Thyroid gland (tissue), 4 donors: ENCODE data around the gene ICE1. TPM values are rescaled to one million over a fixed set of nuclear protein-coding genes. Genes with fewer than 3 reads are reported as not detected.
"Not testable (repeated sequence)": the region's sequence is repeated elsewhere in the genome, so short reads cannot be mapped to it uniquely, and the experiment has no call there.

ENCODE experiments used
- DNase-seq, 2 donors: peaks; one replicate each; pipeline ENCODE4 v3.0.0-alpha.2; 2019
- H3K27ac ChIP-seq, 3 donors: fragments of 200-600 bp; sonication (generic); 1 replicate in 2 of 3; 2 replicates in 1 of 3; pipeline ENCODE4 v1.5.1; 2016 to 2019; ENCODE audit warnings: mild to moderate bottlenecking in 1 of 3, moderate library complexity in 1 of 3
- H3K27me3 ChIP-seq: fragments of 200-600 bp; sonication (generic); one replicate; pipeline ENCODE4 v1.5.1; 2019
- H3K36me3 ChIP-seq, 2 donors: fragments of 200-600 bp; sonication (generic); one replicate each; pipeline ENCODE4 v1.5.1; 2016 to 2019
- H3K4me1 ChIP-seq, 2 donors: fragments of 200-600 bp; sonication (generic); one replicate each; pipeline ENCODE4 v1.5.1; 2017 to 2019
- H3K4me3 ChIP-seq, 3 donors: fragments of 200-600 bp; sonication (generic); replicated peaks in 1 of 3; 1 replicate in 2 of 3; 2 replicates in 1 of 3; pipeline ENCODE4 v1.5.1; 2016; ENCODE audit warnings: mild to moderate bottlenecking in 1 of 3
- H3K9me3 ChIP-seq: fragments of 200-600 bp; sonication (generic); one replicate; pipeline ENCODE4 v1.5.1; 2017
- POLR2A ChIP-seq, 2 donors: fragments of 450-650 bp; IDR thresholded peaks; one replicate each; pipeline ENCODE4 v1.6.1; 2017; ENCODE audit warnings: antibody characterized with exemption in 2 of 2, mild to moderate bottlenecking in 2 of 2, moderate library complexity in 1 of 2
- WGBS, 2 donors: methylation state at CpG; one replicate each; pipeline ENCODE4 v1.1.5; 2017; 5-methylcytosine and 5-hydroxymethylcytosine counted together
- intact Hi-C: fragments of 100-400 bp; cut with DNase I; formaldehyde crosslinking; loops from one replicate; pipeline ENCODE4 v1.15.1; 2023
- total RNA-seq, 4 donors: library from RNA; depleted of rRNA; stranded (reverse); fragments of >200 nt; gene quantifications; one replicate each; pipeline ENCODE4 v1.2.3, GENCODE V29; 2016
- TF ChIP-seq, protein P1 (sequence below), 6 experiments: fragments of 200-600 bp in 3 of 6; fragments of 450-650 bp in 3 of 6; sonication (generic) in 3 of 6; IDR thresholded peaks; one replicate each; pipeline ENCODE4 v1.5.1; 2016 to 2019; ENCODE audit warnings: antibody characterized with exemption in 6 of 6, mild to moderate bottlenecking in 2 of 6, inconsistent platforms in 1 of 6, moderate library complexity in 1 of 6

Gene ICE1
- total RNA-seq, 4 donors from 2014 or later = 36.7 to 71.8 (median 41.6) TPM

DNA sequence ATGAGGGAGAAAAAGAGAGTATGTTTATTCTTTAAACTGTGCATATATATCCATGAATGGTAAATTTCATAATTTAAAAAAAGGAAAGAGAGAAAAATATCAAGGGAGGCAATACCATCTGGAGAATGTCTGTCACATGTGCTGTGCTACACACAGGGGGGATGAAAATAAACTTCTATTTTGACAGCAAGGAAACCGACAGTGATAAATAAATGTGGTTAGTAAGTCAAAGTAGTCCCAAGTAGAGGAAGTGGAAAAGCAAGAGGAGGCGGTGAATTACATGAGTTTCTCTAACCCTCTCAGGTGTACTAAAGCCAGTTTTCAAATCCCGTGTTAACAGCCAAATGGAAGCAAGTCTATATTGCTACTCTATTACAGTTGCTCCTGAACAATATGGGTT lies 83.3 kb downstream of the ICE1 start:
- no peak for TF ChIP-seq POLR2A (IDR thresholded peaks at IDR 0.05)
- TF ChIP-seq, protein P1, sequence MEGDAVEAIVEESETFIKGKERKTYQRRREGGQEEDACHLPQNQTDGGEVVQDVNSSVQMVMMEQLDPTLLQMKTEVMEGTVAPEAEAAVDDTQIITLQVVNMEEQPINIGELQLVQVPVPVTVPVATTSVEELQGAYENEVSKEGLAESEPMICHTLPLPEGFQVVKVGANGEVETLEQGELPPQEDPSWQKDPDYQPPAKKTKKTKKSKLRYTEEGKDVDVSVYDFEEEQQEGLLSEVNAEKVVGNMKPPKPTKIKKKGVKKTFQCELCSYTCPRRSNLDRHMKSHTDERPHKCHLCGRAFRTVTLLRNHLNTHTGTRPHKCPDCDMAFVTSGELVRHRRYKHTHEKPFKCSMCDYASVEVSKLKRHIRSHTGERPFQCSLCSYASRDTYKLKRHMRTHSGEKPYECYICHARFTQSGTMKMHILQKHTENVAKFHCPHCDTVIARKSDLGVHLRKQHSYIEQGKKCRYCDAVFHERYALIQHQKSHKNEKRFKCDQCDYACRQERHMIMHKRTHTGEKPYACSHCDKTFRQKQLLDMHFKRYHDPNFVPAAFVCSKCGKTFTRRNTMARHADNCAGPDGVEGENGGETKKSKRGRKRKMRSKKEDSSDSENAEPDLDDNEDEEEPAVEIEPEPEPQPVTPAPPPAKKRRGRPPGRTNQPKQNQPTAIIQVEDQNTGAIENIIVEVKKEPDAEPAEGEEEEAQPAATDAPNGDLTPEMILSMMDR (IDR thresholded peaks at IDR 0.05) = no peak
- Histone ChIP-seq H3K4me1 (no peaks in the 10 kb centered on the region), H3K27ac (no peak overlapping the region), H3K4me3 (no peak overlapping the region), H3K27me3 (no peaks in the 10 kb centered on the region), H3K9me3 (no peaks in the 10 kb centered on the region), H3K36me3 (no peaks in the 10 kb centered on the region)
- intact Hi-C loops = no loop called here
- DNase-seq = no peak
- WGBS, 2 donors = 61 to 80% methylated on average over 3 of the region's 3 CpGs

DNA sequence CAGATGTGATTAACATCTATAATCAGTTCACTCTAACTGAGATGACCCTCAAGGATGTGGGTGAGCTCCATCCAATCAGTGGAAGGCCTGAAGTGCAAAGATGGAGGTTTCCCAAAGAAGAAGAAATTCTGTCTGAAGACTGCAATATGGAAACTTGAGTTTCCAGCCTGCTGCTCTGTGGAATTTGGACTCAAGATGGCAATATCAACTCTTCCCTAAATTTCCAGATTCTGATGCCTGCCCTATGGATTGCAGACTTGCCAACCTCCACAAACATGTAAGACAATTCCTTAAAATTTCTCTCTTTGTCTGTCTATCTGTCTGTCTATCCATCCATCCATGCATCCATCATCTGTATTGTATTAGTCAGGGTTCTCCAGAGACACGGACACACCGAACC lies 85.9 kb downstream of the ICE1 start:
- WGBS, 2 donors = 83 to 87% methylated on average over 2 of the region's 2 CpGs

DNA sequence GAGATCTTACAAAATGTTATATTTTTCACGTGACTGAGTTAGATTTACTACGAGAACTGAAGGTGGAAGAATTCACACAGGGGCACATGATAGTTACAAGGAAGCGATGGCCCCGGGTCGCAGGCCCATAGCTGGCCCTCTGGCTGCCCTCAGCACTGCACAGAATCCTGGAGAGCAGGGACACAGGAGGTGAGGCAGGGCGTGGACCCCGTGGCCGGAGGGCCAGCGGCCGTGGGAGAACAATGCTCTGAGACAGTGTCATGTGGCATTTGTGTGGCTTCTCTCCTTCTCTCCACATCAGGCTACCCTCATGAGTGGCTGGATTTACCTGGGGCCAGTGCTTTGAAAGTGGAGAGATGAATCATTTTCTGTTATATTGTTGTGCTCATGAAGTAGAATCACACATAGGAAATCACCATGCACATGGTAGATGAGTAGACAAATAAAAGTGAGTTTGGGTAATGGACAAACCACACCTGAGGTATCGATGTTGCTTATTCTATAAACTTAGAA lies 89.5 kb downstream of the ICE1 start:
- DNase-seq = no peak
- no peak overlapping the region for H3K27ac ChIP-seq
- intact Hi-C loops = no loop called here
- TF ChIP-seq, protein P1 (IDR thresholded peaks at IDR 0.05) = no peak
- TF ChIP-seq POLR2A (IDR thresholded peaks at IDR 0.05) = no peak
- no peaks in the 10 kb centered on the region for H3K9me3 ChIP-seq
- H3K4me3 ChIP-seq = no peak overlapping the region
- no peaks in the 10 kb centered on the region for H3K4me1 ChIP-seq
- no peaks in the 10 kb centered on the region for H3K27me3 ChIP-seq
- 85 to 92% methylated on average over 11 of the region's 11 CpGs for WGBS, 2 donors
- H3K36me3 ChIP-seq = no peaks in the 10 kb centered on the region

More for the DNA sequence above, 85.9 kb downstream of the ICE1 start:
- no peak for TF ChIP-seq POLR2A (IDR thresholded peaks at IDR 0.05)
- TF ChIP-seq, protein P1 (IDR thresholded peaks at IDR 0.05) = no peak
- H3K36me3 ChIP-seq = no peaks in the 10 kb centered on the region
- no peak for DNase-seq
- no peaks in the 10 kb centered on the region for H3K4me1 ChIP-seq
- H3K4me3 ChIP-seq = no peak overlapping the region
- no peaks in the 10 kb centered on the region for H3K27me3 ChIP-seq
- no peaks in the 10 kb centered on the region for H3K9me3 ChIP-seq
- no peak overlapping the region for H3K27ac ChIP-seq
- intact Hi-C loops = no loop called here

DNA sequence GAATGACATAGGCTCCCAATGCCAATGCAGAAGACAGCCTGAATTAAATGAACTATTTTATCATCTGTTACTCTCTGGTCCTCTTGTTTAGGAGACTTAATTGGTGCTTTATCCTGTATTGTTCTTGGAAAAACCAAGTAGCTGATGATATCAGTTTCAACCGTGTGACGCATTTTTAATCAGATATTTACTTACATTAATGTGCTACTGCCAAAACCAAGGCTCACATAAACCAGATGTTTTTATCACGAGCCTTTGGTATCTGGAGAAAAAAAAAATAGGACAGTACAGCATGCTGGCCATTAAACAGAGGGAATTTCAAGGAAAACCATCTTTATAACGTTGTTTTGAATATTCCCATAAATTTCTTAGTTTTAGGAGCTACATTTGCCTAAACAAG lies 90.1 kb downstream of the ICE1 start:
- no peaks in the 10 kb centered on the region for H3K9me3 ChIP-seq
- no peak for DNase-seq
- no peaks in the 10 kb centered on the region for H3K27me3 ChIP-seq
- H3K4me3 ChIP-seq = no peak overlapping the region
- intact Hi-C loops = no loop called here
- H3K27ac ChIP-seq = no peak overlapping the region
- no peaks in the 10 kb centered on the region for H3K36me3 ChIP-seq
- no peaks in the 10 kb centered on the region for H3K4me1 ChIP-seq
- TF ChIP-seq POLR2A (IDR thresholded peaks at IDR 0.05) = no peak
- TF ChIP-seq, protein P1 (IDR thresholded peaks at IDR 0.05) = no peak
- 73 to 88% methylated on average over 4 of the region's 4 CpGs for WGBS, 2 donors

DNA sequence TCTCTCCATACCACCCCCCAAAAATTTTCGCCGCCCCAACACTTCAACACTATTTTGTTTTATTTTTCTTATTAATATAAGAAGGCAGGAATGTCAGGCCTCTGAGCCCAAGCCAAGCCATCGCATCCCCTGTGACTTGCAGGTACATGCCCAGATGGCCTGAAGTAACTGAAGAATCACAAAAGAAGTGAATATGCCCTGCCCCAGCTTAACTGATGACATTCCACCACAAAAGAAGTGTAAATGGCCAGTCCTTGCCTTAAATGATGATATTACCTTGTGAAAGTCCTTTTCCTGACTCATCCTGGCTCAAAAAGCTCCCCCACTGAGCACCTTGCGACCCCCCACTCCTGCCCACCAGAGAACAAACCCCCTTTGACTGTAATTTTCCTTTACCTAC lies 98.1 kb downstream of the ICE1 start:
- intact Hi-C loops, DNase-seq: not testable (repeated sequence)
- WGBS, 2 donors = 87 to 93% methylated on average over 4 of the region's 4 CpGs

DNA sequence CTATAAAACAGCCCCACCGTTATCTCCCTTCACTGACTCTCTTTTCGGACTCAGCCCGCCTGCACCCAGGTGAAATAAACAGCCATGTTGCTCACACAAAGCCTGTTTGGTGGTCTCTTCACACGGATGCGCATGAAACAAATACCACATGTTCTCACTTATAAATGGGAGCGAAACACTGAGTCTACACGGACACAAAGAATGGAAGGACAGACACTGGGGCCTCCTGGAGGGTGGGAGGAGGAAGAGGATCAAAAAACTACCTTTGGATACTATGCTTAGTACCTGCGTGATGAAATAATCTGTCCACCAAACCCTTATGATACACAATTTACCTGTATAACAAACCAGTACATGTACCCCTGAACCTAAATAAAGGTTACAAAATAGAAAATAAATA lies 98.6 kb downstream of the ICE1 start:
- Histone ChIP-seq H3K36me3 (no peaks in the 10 kb centered on the region), H3K9me3 (no peaks in the 10 kb centered on the region), H3K27ac (no peak overlapping the region), H3K27me3 (no peaks in the 10 kb centered on the region), H3K4me1 (no peaks in the 10 kb centered on the region), H3K4me3 (no peak overlapping the region)
- DNase-seq = no peak
- intact Hi-C loops = no loop called here
- WGBS, 2 donors = 74 to 83% methylated on average over 8 of the region's 8 CpGs
- TF ChIP-seq POLR2A (IDR thresholded peaks at IDR 0.05) = no peak
- TF ChIP-seq, protein P1 (IDR thresholded peaks at IDR 0.05) = no peak

More for the DNA sequence above, 98.1 kb downstream of the ICE1 start:
- not testable (repeated sequence) for H3K27me3 ChIP-seq, H3K4me3 ChIP-seq, H3K4me1 ChIP-seq, H3K36me3 ChIP-seq, H3K27ac ChIP-seq, H3K9me3 ChIP-seq
